ENCODE results near the gene POMGNT2.

The POMGNT2 gene

GRCh38 chr3:43102773-43103480 lies 3.0 kb downstream of the POMGNT2 start:
- DNase-seq: no peak

GRCh38 chr3:43098761-43099160 lies 7.1 kb downstream of the POMGNT2 start:
- no peak for DNase-seq

GRCh38 chr3:43097400-43098080 lies 8.3 kb downstream of the POMGNT2 start:
- DNase-seq: no peak

- no peak for DNase-seq
Observed at GRCh38 chr3:43096761-43097160, 9.1 kb downstream of the POMGNT2 start.

GRCh38 chr3:43095370-43095769 lies 10.5 kb downstream of the POMGNT2 start:
- no peak for DNase-seq

GRCh38 chr3:43094851-43095250 lies 11.0 kb downstream of the POMGNT2 start:
- no peak for DNase-seq

GRCh38 chr3:43094381-43094780 lies 11.5 kb downstream of the POMGNT2 start:
- DNase-seq: no peak

- no peak for DNase-seq
Observed at GRCh38 chr3:43093974-43094373, 11.9 kb downstream of the POMGNT2 start.

GRCh38 chr3:43093006-43093405 lies 12.9 kb downstream of the POMGNT2 start:
- DNase-seq: no peak

- no peak for DNase-seq
Observed at GRCh38 chr3:43091481-43091880, 14.4 kb downstream of the POMGNT2 start.

GRCh38 chr3:43090238-43090637 lies 15.6 kb downstream of the POMGNT2 start:
- DNase-seq: no peak

- no peak for DNase-seq
Observed at GRCh38 chr3:43089081-43089480, 16.8 kb downstream of the POMGNT2 start.

- no peak for DNase-seq
Observed at GRCh38 chr3:43087249-43087776, 18.6 kb downstream of the POMGNT2 start.

- peak; percentile 47 for DNase-seq
Observed at GRCh38 chr3:43086460-43087165, 19.3 kb downstream of the POMGNT2 start.

GRCh38 chr3:43082457-43082856 lies 23.4 kb downstream of the POMGNT2 start:
- DNase-seq: no peak

- DNase-seq: no peak
Observed at GRCh38 chr3:43081796-43082195, 24.1 kb downstream of the POMGNT2 start.

- no peak for DNase-seq
Observed at GRCh38 chr3:43080726-43081568, 24.9 kb downstream of the POMGNT2 start.

GRCh38 chr3:43079536-43080332 lies 26.1 kb downstream of the POMGNT2 start:
- DNase-seq: no peak

- no peak for DNase-seq
Observed at GRCh38 chr3:43077707-43078106, 28.2 kb downstream of the POMGNT2 start.

GRCh38 chr3:43077261-43077660 lies 28.6 kb downstream of the POMGNT2 start:
- no peak for DNase-seq

GRCh38 chr3:43076857-43077256 lies 29.0 kb downstream of the POMGNT2 start:
- DNase-seq: no peak

Measured in fibroblast of skin of back (primary cell).